Stimulated activated CD4-positive, alpha-beta T cell treated with anti-CD3 and anti-CD28 coated beads, Interleukin-2, amount 100 ng/mL, for 24 hours (primary cell): Measurements from ENCODE around the gene TMEM178A.
"Not testable (repeated sequence)": the region's sequence is repeated elsewhere in the genome, so short reads cannot be mapped to it uniquely, and the experiment has no call there.

ENCODE experiments used
- DNase-seq, 2 donors: peaks; one replicate each; pipeline ENCODE4 v3.0.0-alpha.2; 2020

Gene TMEM178A

GRCh38 chr2:39649511-39649910, 16.2 kb upstream of the TMEM178A start:
- no peak for DNase-seq

GRCh38 chr2:39650468-39650867, 15.2 kb upstream of the TMEM178A start:
- no peak for DNase-seq

DNA sequence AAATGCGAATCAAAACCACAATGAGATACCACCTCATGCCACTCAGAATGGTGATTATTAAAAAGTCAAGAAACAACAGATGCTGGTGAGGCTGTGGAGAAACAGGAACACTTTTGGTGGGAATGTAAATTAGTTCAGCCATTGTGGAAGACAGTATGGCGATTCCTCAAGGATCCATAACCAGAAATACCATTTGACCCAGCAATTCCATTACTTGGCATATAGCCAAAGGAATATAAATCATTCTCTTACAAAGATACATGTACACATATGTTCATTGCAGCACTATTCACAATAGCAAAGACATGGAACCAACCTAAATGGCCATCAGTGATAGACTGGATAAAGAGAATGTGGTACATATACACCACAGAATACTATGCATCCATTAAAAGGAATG, 9.5 kb upstream of the TMEM178A start:
- not testable (repeated sequence) for DNase-seq

DNA sequence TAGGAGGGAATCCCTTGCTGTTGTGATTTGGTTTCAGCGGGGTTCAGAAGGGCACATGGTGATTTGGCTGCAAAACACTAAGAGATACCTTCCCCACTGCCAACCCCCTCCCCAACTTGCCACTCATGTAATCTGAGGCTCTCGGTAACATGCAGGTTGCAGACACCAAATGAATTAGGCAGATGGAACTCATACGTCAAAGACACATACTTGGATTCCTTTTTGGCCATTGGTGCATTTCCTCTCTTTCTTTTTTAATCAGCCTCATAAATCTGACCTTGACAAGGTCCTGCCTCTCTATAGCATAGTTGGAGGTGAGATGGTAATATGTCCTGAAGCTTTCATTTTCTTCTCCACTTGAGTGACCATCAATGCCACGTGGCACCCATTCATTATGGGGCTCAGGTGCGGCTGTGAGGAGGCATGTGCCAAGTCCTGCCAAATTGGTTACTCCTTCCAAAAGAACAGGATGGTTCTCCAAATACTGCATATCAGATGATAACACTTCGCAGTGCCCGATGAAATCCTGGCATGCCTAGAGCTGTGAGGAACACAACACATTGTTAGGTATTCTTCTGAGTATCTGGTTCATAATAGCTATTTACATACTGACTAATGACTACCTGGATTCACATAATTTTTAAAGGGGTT, 8.3 kb upstream of the TMEM178A start:
- no peak for DNase-seq

DNA sequence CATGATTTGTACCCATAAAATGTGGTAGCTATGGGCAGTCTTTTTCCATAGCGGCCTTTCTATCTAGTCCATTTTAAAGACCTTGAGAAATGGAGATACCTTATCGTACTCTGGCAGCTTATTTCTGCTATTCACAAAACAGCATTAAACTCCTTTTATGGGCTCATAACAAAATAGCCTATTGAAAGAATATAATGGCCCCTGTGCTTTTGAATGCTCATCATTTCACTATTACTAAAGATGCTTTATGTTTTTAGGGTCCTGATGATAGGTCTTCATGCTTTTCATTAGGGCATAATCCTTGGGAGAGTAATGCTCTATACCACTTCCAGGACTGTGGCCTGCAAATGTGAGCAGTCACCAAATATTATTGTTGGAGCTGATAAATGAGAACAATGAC, 7.3 kb upstream of the TMEM178A start:
- no peak for DNase-seq

GRCh38 chr2:39659765-39660611, 5.7 kb upstream of the TMEM178A start:
- DNase-seq: no peak

DNA sequence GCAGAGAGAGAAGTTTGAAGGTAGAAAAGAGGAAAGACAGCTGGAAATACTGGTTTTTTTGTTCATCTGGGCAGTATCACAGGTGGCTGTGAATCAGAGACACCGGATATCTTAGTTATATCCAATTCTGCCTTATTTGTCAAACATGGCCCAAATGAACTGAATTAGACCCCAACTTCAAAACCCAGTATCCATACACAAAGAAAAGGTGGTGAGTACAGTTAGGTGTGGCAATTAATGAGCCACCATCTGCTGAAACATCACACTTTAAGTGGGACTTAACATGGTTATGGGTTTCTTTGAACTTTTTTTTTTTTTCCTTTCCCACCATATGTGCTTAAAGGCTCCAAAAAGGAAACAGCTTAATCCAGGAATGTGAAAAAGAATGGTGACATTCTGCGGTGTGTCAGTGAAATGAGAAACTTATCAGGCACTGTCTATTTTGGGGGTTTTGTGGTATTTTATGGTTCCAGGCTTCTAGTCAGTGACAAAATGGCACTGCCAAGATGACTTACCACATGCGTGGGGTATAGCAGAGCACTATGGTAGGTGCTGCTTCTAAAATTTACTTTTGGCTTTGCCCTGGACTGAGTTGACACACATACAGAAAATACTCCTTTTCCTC, 5.0 kb upstream of the TMEM178A start:
- no peak for DNase-seq

DNA sequence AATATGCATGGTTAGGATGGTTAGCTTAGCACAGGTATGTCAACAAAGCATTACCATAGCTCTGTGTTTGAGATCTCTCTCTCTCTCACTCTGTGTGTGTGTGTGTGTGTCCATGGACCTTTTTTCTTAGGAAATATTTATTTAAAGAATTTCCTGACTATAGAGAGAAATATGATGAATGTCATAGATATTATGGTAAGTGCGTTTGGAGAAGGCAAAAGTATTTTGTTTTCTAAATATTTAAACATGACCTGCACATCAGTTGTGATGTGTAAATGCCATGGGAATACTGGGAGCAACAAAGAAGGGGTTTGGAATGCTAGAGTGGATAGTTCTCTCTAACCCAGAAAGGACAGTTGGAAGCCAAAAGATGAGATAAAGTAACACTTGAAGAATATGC, 3.9 kb upstream of the TMEM178A start:
- DNase-seq: no peak

GRCh38 chr2:39663187-39663930, 2.4 kb upstream of the TMEM178A start:
- no peak for DNase-seq

- DNase-seq: no peak
These were observed 1.4 kb upstream of the TMEM178A start for GRCh38 chr2:39664232-39664887.

GRCh38 chr2:39664888-39665591, 677 bp upstream of the TMEM178A start:
- DNase-seq: no peak

DNA sequence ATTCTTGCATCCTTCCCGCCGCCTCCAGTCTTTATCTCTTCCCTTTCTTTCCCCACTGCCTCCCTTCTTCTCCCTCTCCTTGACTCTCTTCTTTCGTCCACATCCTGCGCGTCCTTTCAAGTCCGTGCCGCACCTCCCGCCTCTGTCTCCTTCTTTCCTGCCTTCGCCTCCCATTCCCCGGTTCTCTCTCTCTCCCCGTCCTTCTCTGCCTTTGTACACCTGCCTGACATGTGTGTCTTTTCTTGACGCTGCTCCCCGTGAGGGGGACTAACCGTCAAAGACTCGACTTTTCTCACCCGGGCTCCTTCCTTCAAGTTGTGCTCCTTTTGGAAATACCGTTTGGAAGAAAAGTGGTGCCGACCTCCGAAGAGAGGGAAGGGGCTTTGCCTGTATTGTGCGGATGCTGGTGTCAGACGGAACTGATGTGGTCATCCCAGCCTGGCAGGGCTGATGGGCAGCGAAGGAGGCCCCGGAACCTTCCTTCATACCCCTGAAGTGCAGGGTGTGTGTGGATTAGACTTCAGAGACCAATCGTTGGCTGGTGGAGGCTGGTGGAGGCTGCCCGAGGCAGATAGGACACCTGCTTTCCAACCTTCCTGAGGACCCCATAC, 879 bp downstream of the TMEM178A start:
- no peak for DNase-seq

GRCh38 chr2:39667104-39667885, 1.6 kb downstream of the TMEM178A start:
- DNase-seq: no peak

DNA sequence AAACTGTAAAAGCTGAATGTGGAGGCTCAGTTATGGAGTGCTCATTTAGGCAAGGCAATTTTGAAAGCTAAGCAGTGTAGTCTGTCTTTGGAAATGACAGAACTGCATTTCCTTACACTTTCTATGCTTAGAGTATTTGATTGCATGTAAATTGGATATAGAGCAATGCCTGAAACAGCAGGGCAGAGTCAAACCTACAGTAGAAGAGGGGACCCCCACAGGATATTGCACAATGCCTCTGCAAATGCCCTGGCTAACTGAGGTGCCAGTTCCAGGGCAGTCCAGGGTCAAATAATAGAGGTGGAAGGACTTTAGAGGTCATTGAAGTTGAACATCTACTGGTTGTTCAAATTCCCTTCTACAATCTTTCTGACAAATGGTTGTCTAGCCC, 2.2 kb downstream of the TMEM178A start:
- no peak for DNase-seq

- no peak for DNase-seq
These were observed 2.9 kb downstream of the TMEM178A start for GRCh38 chr2:39668576-39669080.

DNA sequence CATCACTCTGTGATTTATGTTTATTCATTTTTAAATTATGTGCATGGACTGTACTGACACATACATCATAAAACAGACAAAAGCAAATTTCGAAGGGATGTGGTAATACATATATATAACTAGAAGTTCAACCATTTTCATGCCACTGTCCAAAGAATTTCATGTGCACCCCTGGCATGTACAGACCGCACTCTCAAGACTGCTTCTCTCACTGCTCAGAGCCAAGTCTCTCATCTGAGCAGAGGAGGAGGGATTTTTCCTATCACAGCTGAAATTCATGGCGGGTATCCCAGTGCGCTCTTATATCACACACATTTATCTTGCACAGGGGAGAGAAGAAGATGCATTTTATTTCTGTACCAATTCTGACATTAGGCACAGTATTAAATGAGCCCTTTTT, 5.9 kb downstream of the TMEM178A start:
- DNase-seq: no peak

- DNase-seq: no peak
These were observed 7.3 kb downstream of the TMEM178A start for GRCh38 chr2:39673018-39673417.

GRCh38 chr2:39676342-39676741, 10.6 kb downstream of the TMEM178A start:
- no peak for DNase-seq

DNA sequence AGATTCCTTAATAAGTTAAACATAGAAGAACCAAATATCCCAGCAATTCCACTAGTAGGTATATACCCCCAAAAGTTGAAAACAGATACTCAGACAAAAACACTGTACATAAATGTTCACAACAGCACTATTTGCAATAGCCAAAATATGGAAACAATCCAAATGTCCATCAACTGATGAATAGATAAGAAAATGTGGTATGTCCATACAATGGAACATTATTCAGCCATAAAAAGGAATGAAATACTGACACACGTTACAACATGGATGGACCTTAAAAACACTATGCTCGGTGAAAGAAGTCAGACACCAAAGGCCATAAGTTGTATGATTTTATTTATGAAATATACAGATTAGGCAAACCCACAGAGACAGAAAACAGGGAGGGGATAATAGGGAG, 12.5 kb downstream of the TMEM178A start:
- no peak for DNase-seq

DNA sequence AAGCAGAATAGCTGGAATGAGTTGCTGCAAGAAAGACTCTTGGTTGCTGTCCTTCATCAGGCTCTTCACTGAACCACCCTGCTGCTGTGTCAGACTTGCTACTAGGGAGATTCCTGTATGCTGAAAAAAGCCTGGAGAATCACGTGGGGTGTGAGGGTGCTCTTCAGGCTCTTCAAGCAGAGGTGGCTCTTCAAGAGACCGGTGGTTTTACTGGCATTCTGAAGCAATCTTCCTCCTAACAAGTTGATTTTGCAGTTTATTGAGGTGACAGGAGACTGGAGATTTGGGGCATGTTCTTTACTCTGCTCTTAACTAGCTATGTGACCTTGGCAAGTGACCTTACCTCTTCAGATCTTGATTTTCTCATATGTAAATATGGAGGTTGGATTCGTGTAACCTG, 14.1 kb downstream of the TMEM178A start:
- no peak for DNase-seq
